Measurements from ENCODE around the gene LMBR1L.
"Not testable (repeated sequence)": the region's sequence is repeated elsewhere in the genome, so short reads cannot be mapped to it uniquely, and the experiment has no call there.

LMBR1L gene

GRCh38 chr12:49089821-49090773 is 20.6 kb downstream of the LMBR1L start:
- no peak for FAIRE-seq
- DNase-seq (ENCODE audit: insufficient read length, low spot score) = no peak

- DNase-seq (ENCODE audit: insufficient read length, low spot score) = no peak
- no peak for FAIRE-seq
Observed at GRCh38 chr12:49088932-49089330, 21.7 kb downstream of the LMBR1L start.

- FAIRE-seq (peak; percentile 64), DNase-seq (ENCODE audit: insufficient read length, low spot score) (peak; percentile 96)
Observed at GRCh38 chr12:49088150-49088931, 22.3 kb downstream of the LMBR1L start.

- no peak for FAIRE-seq
- no peak for DNase-seq (ENCODE audit: insufficient read length, low spot score)
Observed at GRCh38 chr12:49086116-49086515, 24.5 kb downstream of the LMBR1L start.

DNA sequence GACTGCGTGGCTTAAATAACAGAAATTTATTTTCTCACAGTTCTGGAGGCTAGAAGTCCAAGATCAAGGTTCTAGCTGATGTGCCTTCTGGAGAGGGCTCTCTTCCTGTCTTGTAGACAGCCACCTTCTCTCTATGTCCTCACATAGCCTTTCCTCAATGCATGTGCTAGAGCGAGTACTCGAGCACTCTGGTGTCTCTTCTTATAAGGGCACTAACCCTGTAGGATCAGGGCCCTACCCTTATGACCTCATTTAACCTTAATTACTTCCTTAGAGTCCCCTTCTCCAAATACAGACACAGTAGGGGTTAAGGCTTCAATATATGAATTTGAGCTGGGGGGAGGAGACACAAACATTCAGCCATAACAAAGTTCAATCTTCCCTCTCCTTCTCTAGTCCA is 26.2 kb downstream of the LMBR1L start:
- no peak for DNase-seq (ENCODE audit: insufficient read length, low spot score)
- FAIRE-seq = no peak

DNA sequence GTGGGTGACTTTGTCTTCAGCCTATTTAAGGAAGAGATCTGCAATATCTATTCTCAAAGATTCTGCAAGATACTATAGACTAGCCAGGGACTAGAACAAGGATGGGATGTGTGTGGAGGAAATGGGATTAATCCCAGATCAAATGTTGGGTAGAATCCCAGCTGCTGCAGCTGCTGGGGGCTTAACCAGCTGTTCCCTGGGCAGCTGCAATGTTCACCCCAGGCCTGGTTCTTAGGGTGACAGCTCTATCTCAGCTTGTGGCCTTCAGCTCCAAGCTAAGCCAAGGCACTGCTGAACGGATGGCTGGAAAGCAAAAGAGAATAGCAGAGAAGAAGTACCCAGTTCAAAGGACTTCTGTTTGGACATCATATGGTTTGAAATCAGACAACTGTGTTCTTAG is 30.9 kb downstream of the LMBR1L start:
- FAIRE-seq = no peak
- DNase-seq (ENCODE audit: insufficient read length, low spot score) = no peak

- no peak for FAIRE-seq
Observed at GRCh38 chr12:49070971-49071370, 39.7 kb downstream of the LMBR1L start.

DNA sequence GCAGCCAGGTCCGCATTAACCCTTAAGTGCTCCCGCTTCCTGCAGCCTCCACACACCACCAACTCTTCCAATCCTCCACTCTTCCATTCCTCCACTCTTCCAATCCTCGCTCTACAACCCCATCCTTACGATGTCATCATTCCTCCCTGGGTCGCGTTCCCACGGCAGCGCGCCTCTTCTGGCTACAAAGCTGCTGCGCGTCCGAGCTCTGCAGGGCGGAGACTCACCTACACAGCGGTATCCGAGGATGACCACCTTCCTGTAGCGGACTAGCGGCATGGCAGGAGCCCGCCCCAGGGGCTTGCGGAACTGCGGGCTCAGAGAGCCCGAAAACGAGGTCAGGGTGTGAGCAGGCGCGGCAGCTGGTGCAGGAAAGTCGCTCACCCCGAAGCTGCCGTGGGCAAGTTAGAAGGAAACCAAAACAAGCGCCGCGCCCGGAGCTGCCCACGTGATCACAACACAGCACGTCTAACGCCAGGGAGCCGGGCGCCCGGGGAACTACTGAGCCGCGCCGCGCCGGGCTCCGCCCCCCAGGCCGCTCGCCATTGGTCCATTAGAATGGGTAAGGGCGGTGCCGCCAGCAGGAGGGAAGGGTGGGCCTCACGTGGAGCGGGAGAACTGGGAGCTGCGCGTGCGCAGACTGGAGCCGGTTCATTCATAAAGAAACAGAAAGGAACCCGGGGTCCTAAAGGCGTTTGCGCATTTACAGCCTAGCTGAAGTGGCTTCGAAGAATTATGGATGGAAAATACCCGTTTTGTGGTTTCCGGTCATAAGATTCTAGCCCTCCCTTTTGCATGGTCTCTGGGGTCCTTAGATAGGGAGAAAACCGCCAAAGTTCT is 40.9 kb downstream of the LMBR1L start, which contains the start of gene RHEBL1:
TSS of gene RHEBL1 (minus strand) at position 473 of the 840 bp plus-strand sequence. CDS start at position 279, 194 bp downstream.
- FAIRE-seq (peak; percentile 85), DNase-seq (ENCODE audit: insufficient read length, low spot score) (peak; percentile 96)

More at GRCh38 chr12:49070971-49071370, 39.7 kb downstream of the LMBR1L start:
- no peak for DNase-seq (ENCODE audit: insufficient read length, low spot score)

GRCh38 chr12:49068879-49069506 is 41.7 kb downstream of the LMBR1L start:
- DNase-seq (ENCODE audit: insufficient read length, low spot score) (no peak), FAIRE-seq (no peak)

- no peak for DNase-seq (ENCODE audit: insufficient read length, low spot score)
- FAIRE-seq = no peak
Observed at GRCh38 chr12:49066120-49066519, 44.5 kb downstream of the LMBR1L start.

- no peak for DNase-seq (ENCODE audit: insufficient read length, low spot score)
- no peak for FAIRE-seq
Observed at GRCh38 chr12:49064767-49065152, 45.9 kb downstream of the LMBR1L start.

GRCh38 chr12:49061916-49062315 is 48.7 kb downstream of the LMBR1L start:
- DNase-seq (ENCODE audit: insufficient read length, low spot score); FAIRE-seq: not testable (repeated sequence)

DNA sequence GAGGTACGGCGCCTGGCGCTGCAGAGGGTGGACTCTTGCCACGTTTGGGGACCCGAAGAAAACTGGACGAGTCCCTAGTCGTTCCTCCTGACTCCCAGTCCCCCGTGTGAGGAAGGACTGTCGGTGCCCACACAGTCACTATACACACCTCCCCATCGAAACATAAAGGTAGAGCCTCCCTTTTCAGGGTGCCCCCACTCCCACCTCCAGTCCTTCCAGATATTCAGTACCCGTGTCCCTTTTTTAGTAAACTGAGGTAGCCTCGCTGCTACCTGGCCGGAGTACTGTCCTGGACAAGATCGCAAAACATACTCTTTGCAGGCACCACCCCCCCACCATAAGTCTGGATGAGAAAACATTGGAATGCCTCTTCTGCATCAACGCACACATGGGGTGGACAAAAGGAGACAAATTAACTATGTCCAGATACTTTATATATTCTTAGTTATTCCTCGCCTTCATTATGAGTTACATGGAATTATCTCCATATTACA is 49.4 kb downstream of the LMBR1L start:
- DNase-seq (ENCODE audit: insufficient read length, low spot score) (no peak), FAIRE-seq (no peak)

DNA sequence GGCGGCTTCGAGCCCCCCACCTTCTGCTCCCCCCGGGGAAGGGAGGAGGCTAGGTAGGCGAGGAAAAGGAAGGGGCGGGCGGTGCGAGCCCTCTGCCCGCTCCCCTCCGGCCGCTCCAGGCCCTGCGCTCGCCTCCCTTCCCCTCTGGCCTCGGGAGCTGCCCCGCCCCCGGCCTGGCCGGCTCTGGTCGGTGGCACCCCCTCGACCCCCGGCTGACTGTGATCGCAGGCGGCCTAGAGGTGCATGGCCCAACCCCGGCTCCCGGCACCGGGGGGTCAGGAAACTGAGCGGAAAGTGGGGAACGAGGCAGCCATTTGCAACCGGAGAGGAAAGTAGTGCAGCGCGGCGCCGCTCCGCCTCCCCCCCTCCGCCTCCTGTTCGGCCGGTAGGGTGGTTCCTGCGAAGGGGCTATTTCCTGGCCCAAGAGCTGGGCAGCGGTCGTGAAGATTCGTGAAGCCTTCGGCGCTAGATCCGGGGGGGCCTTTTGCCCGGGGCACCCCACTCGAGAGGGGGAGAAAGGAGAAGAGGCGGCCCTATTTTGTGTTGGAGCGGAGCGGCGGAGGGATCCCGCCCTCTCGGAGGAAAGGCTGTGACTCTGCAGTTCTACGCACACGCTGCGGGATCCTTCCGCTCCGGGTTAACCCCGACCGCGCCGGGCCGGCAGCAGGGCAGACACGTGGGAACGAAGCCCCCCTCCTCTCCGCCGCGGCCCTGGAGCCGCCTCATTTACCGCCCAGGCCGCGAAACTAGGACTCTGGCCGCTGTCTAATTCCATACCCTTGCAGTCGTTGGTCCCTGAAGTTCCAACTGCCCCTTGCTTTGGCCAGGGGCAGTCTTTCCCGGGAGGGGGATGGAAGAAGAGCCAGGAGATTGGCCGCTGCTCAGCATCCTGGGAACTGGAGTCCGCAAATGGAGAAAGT is 50.1 kb downstream of the LMBR1L start, which contains the start of gene KMT2D:
TSS of gene KMT2D (minus strand) at position 558 of the 920 bp plus-strand sequence. CDS start 5,470 bp downstream, outside the sequence.
- DNase-seq (ENCODE audit: insufficient read length, low spot score) = peak; percentile 90
- peak; percentile 9 for FAIRE-seq

DNA sequence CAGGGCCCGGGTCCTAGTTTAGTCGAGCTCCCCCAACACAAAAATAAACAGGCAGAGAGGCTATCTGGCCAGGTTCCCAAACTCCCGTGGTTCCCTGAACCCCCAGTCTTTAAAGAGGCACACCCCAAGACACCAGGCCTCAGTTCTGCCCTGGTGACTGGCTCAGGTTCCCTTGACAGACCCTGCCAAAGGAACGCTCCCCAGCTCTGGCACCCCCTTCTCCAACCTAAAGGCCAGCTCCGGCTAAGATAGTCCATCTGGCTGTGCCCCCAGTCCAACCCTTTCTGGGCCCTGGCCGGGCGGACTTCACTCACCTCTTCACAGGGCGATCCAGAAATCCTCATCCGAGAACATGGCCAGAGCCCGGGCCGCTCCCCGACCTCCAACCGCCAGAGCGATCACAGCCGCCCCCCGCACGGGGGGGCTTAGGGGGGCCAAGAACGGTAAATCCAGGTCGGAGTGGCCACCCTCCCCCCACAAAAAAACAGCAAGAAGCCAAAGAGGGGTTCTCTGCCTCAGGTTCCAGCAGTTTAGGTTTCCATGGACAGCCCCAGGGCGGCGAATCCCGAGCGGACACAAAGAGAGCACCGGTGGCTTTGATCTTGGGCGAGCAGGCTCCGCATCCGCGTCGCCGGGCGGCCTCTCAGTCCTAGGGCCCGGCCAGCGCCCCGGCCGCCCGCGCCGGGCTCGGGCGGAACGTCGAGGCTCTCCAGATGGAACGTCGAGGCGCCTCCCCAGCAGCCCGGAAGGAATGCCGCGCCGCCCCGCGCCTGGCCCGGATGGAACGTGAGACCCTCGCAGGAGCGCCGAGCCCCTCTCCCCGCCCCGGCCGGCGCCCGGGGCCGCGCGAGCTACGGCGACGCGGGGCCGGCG is 51.1 kb downstream of the LMBR1L start:
- DNase-seq (ENCODE audit: insufficient read length, low spot score) = no peak
- FAIRE-seq = no peak

- DNase-seq (ENCODE audit: insufficient read length, low spot score) (no peak), FAIRE-seq (no peak)
Observed at GRCh38 chr12:49059045-49059298, 51.7 kb downstream of the LMBR1L start.

- DNase-seq (ENCODE audit: insufficient read length, low spot score) (no peak), FAIRE-seq (no peak)
Observed at GRCh38 chr12:49058366-49059044, 52.1 kb downstream of the LMBR1L start.
